ENCODE data around the gene CDH15.

The CDH15 gene

GRCh38 chr16:89189358-89190025 lies 17.9 kb downstream of the CDH15 start:
- no peak for DNase-seq

GRCh38 chr16:89190150-89190958 lies 18.8 kb downstream of the CDH15 start:
- no peak for DNase-seq

GRCh38 chr16:89191033-89191900 lies 19.7 kb downstream of the CDH15 start:
- DNase-seq, result no peak

- DNase-seq, result no peak
These were observed 20.3 kb downstream of the CDH15 start for GRCh38 chr16:89191901-89192185.

- peak; percentile 88 for DNase-seq
These were observed 20.8 kb downstream of the CDH15 start for GRCh38 chr16:89192186-89192955.

GRCh38 chr16:89192956-89193575 lies 21.5 kb downstream of the CDH15 start:
- DNase-seq, result no peak

- DNase-seq, result no peak
These were observed 22.2 kb downstream of the CDH15 start for GRCh38 chr16:89193576-89194293.

GRCh38 chr16:89194340-89195311 lies 23.1 kb downstream of the CDH15 start:
- DNase-seq, result no peak

GRCh38 chr16:89195521-89196171 lies 24.1 kb downstream of the CDH15 start:
- DNase-seq, result no peak

GRCh38 chr16:89197033-89197632 lies 25.6 kb downstream of the CDH15 start:
- no peak for DNase-seq

- no peak for DNase-seq
These were observed 26.3 kb downstream of the CDH15 start for GRCh38 chr16:89197633-89198416.

GRCh38 chr16:89198417-89199240 lies 27.1 kb downstream of the CDH15 start:
- no peak for DNase-seq

GRCh38 chr16:89199241-89200123 lies 27.9 kb downstream of the CDH15 start:
- DNase-seq, result no peak

- no peak for DNase-seq
These were observed 28.7 kb downstream of the CDH15 start, which contains the start of gene SLC22A31 for GRCh38 chr16:89200124-89200849. TSS of gene SLC22A31 (minus strand) at chr16:89200537. CDS start at chr16:89200501, 36 bp downstream.

GRCh38 chr16:89200850-89201411 lies 29.4 kb downstream of the CDH15 start:
- DNase-seq, result no peak

Data from activated CD4-positive, alpha-beta T cell treated with anti-CD3 and anti-CD28 coated beads, Interleukin-2, Interleukin-6, amounts not matched to agents 100 ng/mL and 50 ng/mL, durations not matched to agents 16 hours and 8 hours (primary cell).